HepG2 (cell line): ENCODE measurements around the gene GCNT2.

Experiments used
- HNF4G ChIP-seq, 2 experiments: sonication (generic) in 1 of 2; formaldehyde crosslinking in 1 of 2; IDR thresholded peaks; 2 replicates each; pipeline versions ENCODE4 v1.4.0 to v1.6.1; 2011 to 2020; ENCODE audit warnings: borderline replicate concordance in 2 of 2, low read depth in 2 of 2, mild to moderate bottlenecking in 2 of 2, low read length in 1 of 2, missing genetic modification reagents in 1 of 2, moderate library complexity in 1 of 2
- MAFF ChIP-seq: IDR thresholded peaks from 2 replicates; pipeline ENCODE4 v1.6.1; 2011; ENCODE audit warnings: low read depth, low read length, improper control_type of control experiment
- POLR2A ChIP-seq, 2 experiments: IDR thresholded peaks; 2 replicates each; pipeline ENCODE4 v1.6.1; 2011; ENCODE audit warnings: low read depth in 2 of 2, low read length in 2 of 2, mild to moderate bottlenecking in 1 of 2, moderate library complexity in 1 of 2; ENCODE audit not compliant: insufficient read depth in 1 of 2
- RFX5 ChIP-seq: IDR thresholded peaks from 2 replicates; pipeline ENCODE4 v1.6.1; 2011; ENCODE audit warnings: low read depth, low read length, improper control_type of control experiment
- ZNF335 ChIP-seq: sonication (generic); formaldehyde crosslinking; IDR thresholded peaks from 2 replicates; pipeline ENCODE4 v1.4.0; 2020; ENCODE audit warnings: missing genetic modification reagents
- ZNF501 ChIP-seq: sonication (generic); formaldehyde crosslinking; IDR thresholded peaks from 2 replicates; pipeline ENCODE4 v1.5.1; 2020; ENCODE audit warnings: mild to moderate bottlenecking, moderate library complexity, missing genetic modification reagents
- ZNF772 ChIP-seq: sonication (generic); formaldehyde crosslinking; IDR thresholded peaks from 2 replicates; pipeline ENCODE4 v1.5.0; 2020; ENCODE audit warnings: mild to moderate bottlenecking, missing genetic modification reagents
- TF ChIP-seq, protein P1 (sequence below): sonication (generic); formaldehyde crosslinking; IDR thresholded peaks from 2 replicates; pipeline ENCODE4 v1.5.0; 2020; ENCODE audit warnings: mild to moderate bottlenecking, missing genetic modification reagents, moderate library complexity
- TF ChIP-seq, protein P2 (sequence below): IDR thresholded peaks from 2 replicates; pipeline ENCODE4 v1.6.1; 2012; ENCODE audit warnings: inconsistent platforms
- TF ChIP-seq, protein P3 (sequence below): sonication (generic); formaldehyde crosslinking; IDR thresholded peaks from 2 replicates; pipeline ENCODE4 v1.4.0; 2020; ENCODE audit warnings: mild to moderate bottlenecking, missing genetic modification reagents

DNA sequence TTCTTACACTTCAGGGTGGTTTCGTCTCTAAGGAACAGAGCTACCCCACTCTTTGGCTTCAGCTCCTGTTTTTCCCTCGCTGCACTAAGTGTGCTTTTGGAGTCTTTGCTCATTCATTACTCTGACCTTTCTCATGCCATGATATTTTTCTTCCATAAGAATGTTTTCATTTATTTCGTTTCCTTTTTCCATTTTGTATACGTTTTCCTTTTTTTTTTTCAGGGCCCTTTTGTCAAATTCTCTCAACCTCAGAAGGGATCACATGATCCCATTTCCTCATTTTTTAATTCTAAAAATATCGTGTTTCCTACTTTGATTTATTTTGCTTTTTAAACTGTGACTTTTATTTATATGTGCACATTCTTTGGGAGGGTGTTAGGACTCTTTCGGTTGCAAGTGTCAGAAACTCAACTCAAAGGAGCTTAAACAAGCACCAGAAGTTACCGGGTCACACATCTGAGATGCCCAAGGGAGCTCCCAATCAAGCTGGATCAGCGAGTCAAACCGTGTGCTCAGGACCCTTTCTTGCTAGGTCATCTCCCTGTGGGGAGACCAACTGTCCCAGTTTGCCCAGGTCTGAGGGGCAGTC is 40.6 kb downstream of the GCNT2 start:
- TF ChIP-seq, protein P1, sequence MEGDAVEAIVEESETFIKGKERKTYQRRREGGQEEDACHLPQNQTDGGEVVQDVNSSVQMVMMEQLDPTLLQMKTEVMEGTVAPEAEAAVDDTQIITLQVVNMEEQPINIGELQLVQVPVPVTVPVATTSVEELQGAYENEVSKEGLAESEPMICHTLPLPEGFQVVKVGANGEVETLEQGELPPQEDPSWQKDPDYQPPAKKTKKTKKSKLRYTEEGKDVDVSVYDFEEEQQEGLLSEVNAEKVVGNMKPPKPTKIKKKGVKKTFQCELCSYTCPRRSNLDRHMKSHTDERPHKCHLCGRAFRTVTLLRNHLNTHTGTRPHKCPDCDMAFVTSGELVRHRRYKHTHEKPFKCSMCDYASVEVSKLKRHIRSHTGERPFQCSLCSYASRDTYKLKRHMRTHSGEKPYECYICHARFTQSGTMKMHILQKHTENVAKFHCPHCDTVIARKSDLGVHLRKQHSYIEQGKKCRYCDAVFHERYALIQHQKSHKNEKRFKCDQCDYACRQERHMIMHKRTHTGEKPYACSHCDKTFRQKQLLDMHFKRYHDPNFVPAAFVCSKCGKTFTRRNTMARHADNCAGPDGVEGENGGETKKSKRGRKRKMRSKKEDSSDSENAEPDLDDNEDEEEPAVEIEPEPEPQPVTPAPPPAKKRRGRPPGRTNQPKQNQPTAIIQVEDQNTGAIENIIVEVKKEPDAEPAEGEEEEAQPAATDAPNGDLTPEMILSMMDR: no peak
- TF ChIP-seq ZNF335 (CRISPR knock-in tag) (no peak), ZNF772 (CRISPR knock-in tag) (no peak), POLR2A (IDR thresholded peaks at IDR 0.05; ENCODE audit: insufficient read depth in 1 of 2, low read depth in 2 of 2, low read length in 2 of 2) (no peak), HNF4G (IDR thresholded peaks at IDR 0.05; ENCODE audit: borderline replicate concordance, low read depth, low read length) (no peak), HNF4G (CRISPR knock-in tag; IDR thresholded peaks at IDR 0.05; ENCODE audit: borderline replicate concordance, low read depth) (no peak), MAFF (no peak), RFX5 (no peak), ZNF501 (CRISPR knock-in tag) (no peak)
- TF ChIP-seq, protein P2, sequence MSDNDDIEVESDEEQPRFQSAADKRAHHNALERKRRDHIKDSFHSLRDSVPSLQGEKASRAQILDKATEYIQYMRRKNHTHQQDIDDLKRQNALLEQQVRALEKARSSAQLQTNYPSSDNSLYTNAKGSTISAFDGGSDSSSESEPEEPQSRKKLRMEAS: no peak
- TF ChIP-seq, protein P3, sequence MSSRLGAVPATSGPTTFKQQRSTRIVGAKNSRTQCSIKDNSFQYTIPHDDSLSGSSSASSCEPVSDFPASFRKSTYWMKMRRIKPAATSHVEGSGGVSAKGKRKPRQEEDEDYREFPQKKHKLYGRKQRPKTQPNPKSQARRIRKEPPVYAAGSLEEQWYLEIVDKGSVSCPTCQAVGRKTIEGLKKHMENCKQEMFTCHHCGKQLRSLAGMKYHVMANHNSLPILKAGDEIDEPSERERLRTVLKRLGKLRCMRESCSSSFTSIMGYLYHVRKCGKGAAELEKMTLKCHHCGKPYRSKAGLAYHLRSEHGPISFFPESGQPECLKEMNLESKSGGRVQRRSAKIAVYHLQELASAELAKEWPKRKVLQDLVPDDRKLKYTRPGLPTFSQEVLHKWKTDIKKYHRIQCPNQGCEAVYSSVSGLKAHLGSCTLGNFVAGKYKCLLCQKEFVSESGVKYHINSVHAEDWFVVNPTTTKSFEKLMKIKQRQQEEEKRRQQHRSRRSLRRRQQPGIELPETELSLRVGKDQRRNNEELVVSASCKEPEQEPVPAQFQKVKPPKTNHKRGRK: no peak
